Trophoblast cell (in vitro differentiated cells and primary cell): Measurements from ENCODE around the gene ADO.

ENCODE experiments used
- DNase-seq, 2 donors: peaks; one replicate each; pipeline ENCODE4 v3.0.0-alpha.2; 2016
- H2AFZ ChIP-seq: 2 replicates; pipeline ENCODE4 v1.6.1; 2013; ENCODE audit warnings: low read length, moderate library complexity, mild to moderate bottlenecking; ENCODE audit not compliant: insufficient read depth, poor library complexity
- H2AK5ac ChIP-seq: 2 replicates; pipeline ENCODE4 v1.6.1; 2013; ENCODE audit warnings: mild to moderate bottlenecking, low read length
- H2BK120ac ChIP-seq: 2 replicates; pipeline ENCODE4 v1.6.1; 2013; ENCODE audit warnings: low read length, mild to moderate bottlenecking, moderate library complexity; ENCODE audit not compliant: insufficient read depth, poor library complexity
- H2BK12ac ChIP-seq: 2 replicates; pipeline ENCODE4 v1.6.1; 2013; ENCODE audit warnings: mild to moderate bottlenecking, low read length, moderate library complexity
- H2BK5ac ChIP-seq: 2 replicates; pipeline ENCODE4 v1.6.1; 2013; ENCODE audit warnings: low read length, low read depth, moderate library complexity, mild to moderate bottlenecking; ENCODE audit not compliant: poor library complexity
- H3K14ac ChIP-seq: 2 replicates; pipeline ENCODE4 v1.6.1; 2013; ENCODE audit warnings: mild to moderate bottlenecking, low read length
- H3K18ac ChIP-seq: 2 replicates; pipeline ENCODE4 v1.6.1; 2013; ENCODE audit warnings: mild to moderate bottlenecking, low read length
- H3K23ac ChIP-seq: 2 replicates; pipeline ENCODE4 v1.6.1; 2013; ENCODE audit warnings: low read length
- H3K27ac ChIP-seq: 2 replicates; pipeline ENCODE4 v1.5.1; 2013; ENCODE audit warnings: low read depth, mild to moderate bottlenecking, inconsistent platforms, low read length, moderate library complexity
- H3K27me3 ChIP-seq: 2 replicates; pipeline ENCODE4 v1.6.1; 2013; ENCODE audit warnings: inconsistent platforms, mild to moderate bottlenecking, low read length, moderate library complexity; ENCODE audit not compliant: insufficient read depth
- H3K36me3 ChIP-seq, 2 experiments: 1 replicate in 1 of 2; 2 replicates in 1 of 2; pipeline ENCODE4 v1.6.1; 2013; ENCODE audit warnings: low read length in 2 of 2, mild to moderate bottlenecking in 2 of 2, moderate library complexity in 1 of 2; ENCODE audit not compliant: insufficient read depth in 2 of 2, control insufficient read depth in 1 of 2
- H3K4ac ChIP-seq: 2 replicates; pipeline ENCODE4 v1.6.1; 2013; ENCODE audit warnings: low read depth, mild to moderate bottlenecking, low read length, moderate library complexity
- H3K4me1 ChIP-seq, 2 experiments: 1 replicate in 1 of 2; 2 replicates in 1 of 2; pipeline ENCODE4 v1.6.1; 2013; ENCODE audit warnings: low read length in 2 of 2, mild to moderate bottlenecking in 2 of 2, moderate library complexity in 1 of 2; ENCODE audit not compliant: insufficient read depth in 2 of 2, control insufficient read depth in 1 of 2
- H3K4me2 ChIP-seq: 2 replicates; pipeline ENCODE4 v1.6.1; 2013; ENCODE audit warnings: inconsistent platforms, mild to moderate bottlenecking, low read length, moderate library complexity
- H3K4me3 ChIP-seq: 2 replicates; pipeline ENCODE4 v1.5.1; 2013; ENCODE audit warnings: mild to moderate bottlenecking, low read depth, low read length, inconsistent platforms
- H3K79me1 ChIP-seq: one replicate; pipeline ENCODE4 v1.6.1; 2013; ENCODE audit warnings: low read length
- H3K79me2 ChIP-seq: 2 replicates; pipeline ENCODE4 v1.6.1; 2013; ENCODE audit warnings: low read length, mild to moderate bottlenecking; ENCODE audit not compliant: control insufficient read depth, insufficient read depth, poor library complexity
- H3K9ac ChIP-seq: 2 replicates; pipeline ENCODE4 v1.6.1; 2013; ENCODE audit warnings: mild to moderate bottlenecking, low read length
- H3K9me3 ChIP-seq: 2 replicates; pipeline ENCODE4 v1.6.1; 2013; ENCODE audit warnings: low read depth, mild to moderate bottlenecking, control low read depth, inconsistent platforms, low read length; ENCODE audit not compliant: insufficient read depth
- H4K12ac ChIP-seq: 2 replicates; pipeline ENCODE4 v1.6.1; 2013; ENCODE audit warnings: low read depth, mild to moderate bottlenecking, low read length, moderate library complexity
- H4K8ac ChIP-seq: 2 replicates; pipeline ENCODE4 v1.6.1; 2013; ENCODE audit warnings: low read depth, mild to moderate bottlenecking, low read length, moderate library complexity
- H4K91ac ChIP-seq: one replicate; pipeline ENCODE4 v1.6.1; 2013; ENCODE audit warnings: low read depth, mild to moderate bottlenecking, low read length, moderate library complexity
- WGBS: extraction: QIAGEN DNeasy Blood & Tissue Kit; methylation state at CpG from one replicate; pipeline ENCODE4 v1.1.7; 2013; ENCODE audit warnings: missing lambda C conversion rate; ENCODE audit not compliant: insufficient read length, insufficient coverage; ENCODE audit errors: extremely low coverage; 5-methylcytosine and 5-hydroxymethylcytosine counted together

ADO gene

DNA sequence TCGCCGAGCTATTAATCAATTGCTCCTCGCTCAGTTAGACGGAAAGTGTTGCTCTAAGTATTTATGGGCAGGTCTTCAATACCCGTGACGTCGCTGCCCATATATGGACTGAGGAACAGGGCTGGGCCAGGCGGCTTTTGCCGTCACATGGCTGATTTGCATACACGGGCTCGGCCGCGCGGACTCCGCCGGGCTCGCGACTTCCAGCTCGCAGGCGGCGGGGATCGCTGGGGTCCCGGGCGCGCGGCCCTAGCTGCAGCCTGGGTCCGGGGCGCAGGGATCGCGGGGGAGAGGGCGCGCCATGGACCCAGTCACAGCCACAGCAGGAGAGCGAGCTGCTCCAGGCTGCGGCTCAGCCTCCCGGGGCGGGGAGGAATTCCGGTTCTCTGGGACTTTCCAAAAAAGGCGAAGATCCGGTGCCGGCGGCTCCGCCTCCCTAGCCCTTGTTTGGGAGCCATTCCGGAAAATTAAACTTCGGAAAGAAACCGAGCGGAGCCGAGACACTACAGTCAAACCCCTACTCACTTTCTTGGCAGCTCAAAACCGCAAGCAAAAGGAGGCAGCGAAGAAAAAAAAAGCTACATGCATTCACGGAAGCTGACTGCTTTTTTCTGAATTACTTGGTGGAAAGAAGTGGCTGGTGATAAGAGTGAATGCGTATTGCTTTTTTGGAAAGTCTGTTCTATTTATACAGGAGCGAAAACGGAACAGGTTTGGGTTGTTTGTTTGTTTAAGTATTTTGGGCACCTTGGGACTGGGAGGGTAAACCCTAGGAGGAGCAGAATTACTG is 12.0 kb downstream of the ADO start, which contains the start of gene EGR2:
Gene EGR2, minus strand, starts transcription at position 36 of the 790 bp plus-strand sequence. CDS start 337 bp downstream, outside the sequence.
- peaks cover 1% of the 10 kb centered on the region for H3K79me1 ChIP-seq
- peak within 1 kb of the TSS; percentile 98 for H3K4me2 ChIP-seq
- H3K23ac ChIP-seq = no peak within 1 kb of the TSS

DNA sequence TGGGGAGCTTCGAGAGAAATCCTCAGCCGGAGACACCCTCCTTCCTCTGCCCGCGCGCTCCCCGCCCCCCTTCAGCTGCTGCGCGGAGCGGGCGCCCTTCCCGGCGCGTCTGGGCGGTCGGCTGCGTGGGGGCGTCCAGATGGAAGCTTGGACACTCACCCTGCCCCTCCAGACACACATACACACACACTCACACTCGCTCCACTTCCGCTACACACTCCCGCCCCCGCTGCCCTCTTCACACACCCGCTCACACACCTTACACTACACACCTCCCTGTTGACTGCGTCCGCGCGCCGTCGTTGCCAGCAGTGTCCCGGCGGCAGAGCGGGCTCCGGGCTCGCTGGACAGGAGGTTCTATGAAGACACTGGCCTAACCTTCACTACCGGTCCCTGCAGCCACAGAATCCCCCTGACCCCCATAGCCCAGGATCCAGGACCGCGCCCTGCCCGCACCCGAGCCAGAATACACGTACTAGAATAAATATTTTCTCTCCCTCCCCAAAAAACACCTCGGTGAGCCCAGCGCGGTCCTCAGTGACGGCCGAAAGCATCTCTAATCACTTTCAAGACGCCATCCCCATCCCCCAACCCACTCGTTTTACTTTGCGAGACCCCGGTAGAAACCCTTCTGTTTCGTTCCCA is 12.7 kb downstream of the ADO start:
- no CpG with 5 or more reads among the region's 49 CpGs for WGBS

More for the DNA sequence above, 12.0 kb downstream of the ADO start, which contains the start of gene EGR2:
- WGBS = no CpG with 5 or more reads among the region's 53 CpGs
- H3K36me3 ChIP-seq = no peaks in the 10 kb centered on the region
- no peak within 1 kb of the TSS for H4K91ac ChIP-seq
- peak; percentile 92 to 97 for DNase-seq
- peaks cover 49% of the 10 kb centered on the region for H3K27me3 ChIP-seq
- no peak within 1 kb of the TSS for H2BK12ac ChIP-seq
- no peak within 1 kb of the TSS for H2BK5ac ChIP-seq
- no peak within 1 kb of the TSS for H3K9ac ChIP-seq
- no peak within 1 kb of the TSS for H2AK5ac ChIP-seq
- H4K12ac ChIP-seq = peak within 1 kb of the TSS; percentile 36
- H3K4ac ChIP-seq = no peak within 1 kb of the TSS
- H3K79me2 ChIP-seq = no peaks in the 10 kb centered on the region
- peak within 1 kb of the TSS; percentile 91 for H3K4me3 ChIP-seq
- H3K14ac ChIP-seq = no peak within 1 kb of the TSS
- peaks cover 21 to 25% of the 10 kb centered on the region in 2 experiments for H3K4me1 ChIP-seq
- H2BK120ac ChIP-seq = no peak within 1 kb of the TSS
- peaks cover 7% of the 10 kb centered on the region for H3K9me3 ChIP-seq
- no peak within 1 kb of the TSS for H3K27ac ChIP-seq
- H3K18ac ChIP-seq = no peak within 1 kb of the TSS
- H2AFZ ChIP-seq = peak within 1 kb of the TSS; percentile 91
- no peak within 1 kb of the TSS for H4K8ac ChIP-seq

DNA sequence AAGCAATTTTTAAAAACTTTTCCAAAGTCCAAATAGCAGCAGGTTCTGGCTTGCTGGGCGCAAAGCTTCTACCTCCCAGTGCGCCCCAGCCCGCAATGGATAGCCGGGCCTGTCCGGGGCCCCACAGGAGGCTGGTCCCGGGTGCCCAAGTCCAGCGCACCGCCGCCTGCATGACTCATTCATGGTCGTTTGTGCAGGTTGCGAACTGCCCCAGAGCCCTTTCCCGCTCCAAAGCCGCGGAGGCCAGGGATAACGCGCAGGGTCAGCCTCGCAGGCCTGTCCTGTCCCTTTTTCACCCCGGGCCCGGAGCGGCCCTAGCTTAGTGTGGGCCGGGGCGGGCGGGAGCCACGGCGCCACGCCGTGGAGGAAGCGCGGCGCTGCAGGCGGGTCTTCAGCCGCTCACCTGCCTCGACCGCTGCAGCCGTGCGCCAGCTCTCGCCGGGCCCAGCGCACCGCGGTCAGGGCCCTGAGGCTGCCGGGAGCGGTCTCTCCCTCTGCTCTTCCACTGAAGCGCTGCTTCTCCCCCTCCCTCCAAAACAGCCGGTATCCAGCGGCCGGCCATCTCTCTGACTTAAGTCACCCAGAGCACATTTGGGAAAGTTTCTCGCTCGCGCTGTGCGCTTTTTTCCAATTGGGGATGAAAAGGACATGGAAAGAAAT is 13.4 kb downstream of the ADO start:
- Histone ChIP-seq H3K4me2 (peak overlapping the region; percentile 98), H4K91ac (no peak overlapping the region), H3K4me1 (peaks cover 21 to 25% of the 10 kb centered on the region in 2 experiments), H3K4me3 (no peak overlapping the region), H2BK12ac (no peak overlapping the region), H2AFZ (no peak overlapping the region), H3K27me3 (peaks cover 49% of the 10 kb centered on the region), H3K18ac (no peak overlapping the region), H3K27ac (no peak overlapping the region), H4K8ac (no peak overlapping the region), H3K79me1 (peaks cover 1% of the 10 kb centered on the region), H3K23ac (no peak overlapping the region), H2BK120ac (no peak overlapping the region), H3K14ac (no peak overlapping the region), H2AK5ac (no peak overlapping the region), H3K79me2 (no peaks in the 10 kb centered on the region), H3K36me3 (no peaks in the 10 kb centered on the region), H3K9ac (no peak overlapping the region), H3K9me3 (peaks cover 7% of the 10 kb centered on the region), H2BK5ac (no peak overlapping the region), H3K4ac (no peak overlapping the region), H4K12ac (no peak overlapping the region)
- WGBS = no CpG with 5 or more reads among the region's 51 CpGs
- DNase-seq = peak; percentile 87 to 89

More for the DNA sequence above, 12.7 kb downstream of the ADO start:
- Histone ChIP-seq H3K14ac (no peak overlapping the region), H2BK5ac (no peak overlapping the region), H4K91ac (no peak overlapping the region), H3K9me3 (peaks cover 7% of the 10 kb centered on the region), H3K27ac (no peak overlapping the region), H3K4ac (no peak overlapping the region), H3K9ac (no peak overlapping the region), H3K4me3 (peak overlapping the region; percentile 68), H3K79me1 (peaks cover 1% of the 10 kb centered on the region), H4K8ac (no peak overlapping the region), H3K23ac (no peak overlapping the region), H2AFZ (no peak overlapping the region), H2BK120ac (no peak overlapping the region), H3K36me3 (no peaks in the 10 kb centered on the region), H3K18ac (no peak overlapping the region), H2AK5ac (no peak overlapping the region), H3K79me2 (no peaks in the 10 kb centered on the region), H2BK12ac (no peak overlapping the region), H3K27me3 (peaks cover 49% of the 10 kb centered on the region), H3K4me1 (peaks cover 21 to 25% of the 10 kb centered on the region in 2 experiments), H4K12ac (no peak overlapping the region), H3K4me2 (peak overlapping the region; percentile 98)
- peak; percentile 33 to 58 for DNase-seq

DNA sequence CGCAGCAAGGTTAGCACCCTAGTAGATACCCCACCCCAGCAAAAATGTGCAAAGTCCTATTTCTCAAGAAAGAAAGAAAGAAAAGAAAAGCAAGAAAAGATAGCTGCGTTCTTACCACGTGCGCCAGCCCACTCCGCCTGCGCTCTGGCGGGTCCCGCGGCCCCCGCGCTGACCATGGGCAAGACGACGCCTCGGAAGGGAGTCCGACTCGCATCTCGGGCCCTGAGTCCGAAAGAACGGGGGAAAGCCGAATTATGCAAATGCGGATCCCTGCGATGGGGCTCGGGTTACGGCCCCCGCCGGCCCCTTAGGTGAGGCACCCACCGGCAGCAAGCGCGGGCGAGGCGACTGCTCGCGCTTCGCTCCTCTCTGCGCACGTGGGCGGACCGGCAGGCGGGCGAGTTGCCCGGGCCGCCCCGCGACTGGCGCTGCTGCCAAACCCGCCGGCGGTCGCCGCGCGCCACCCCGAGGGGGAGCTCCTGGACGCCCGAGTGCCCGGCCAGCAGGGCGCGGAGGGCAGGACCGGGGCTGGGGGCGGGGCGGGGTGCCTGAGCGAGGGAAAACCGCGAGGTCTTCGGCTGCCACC is 14.0 kb downstream of the ADO start:
- Histone ChIP-seq H3K14ac (no peak overlapping the region), H2BK120ac (no peak overlapping the region), H3K27me3 (peaks cover 44% of the 10 kb centered on the region), H2AK5ac (no peak overlapping the region), H3K4ac (no peak overlapping the region), H4K12ac (no peak overlapping the region), H3K9ac (no peak overlapping the region), H4K91ac (no peak overlapping the region), H3K18ac (no peak overlapping the region), H3K79me2 (no peaks in the 10 kb centered on the region), H3K23ac (no peak overlapping the region), H3K79me1 (peaks cover 1% of the 10 kb centered on the region), H3K36me3 (no peaks in the 10 kb centered on the region), H2BK12ac (no peak overlapping the region), H3K4me3 (no peak overlapping the region), H2BK5ac (no peak overlapping the region), H4K8ac (no peak overlapping the region), H3K4me2 (peak overlapping the region; percentile 98), H2AFZ (no peak overlapping the region), H3K27ac (no peak overlapping the region), H3K4me1 (peaks cover 21 to 25% of the 10 kb centered on the region in 2 experiments), H3K9me3 (peaks cover 7% of the 10 kb centered on the region)
- DNase-seq = no peak
- no CpG with 5 or more reads among the region's 65 CpGs for WGBS
